ENCODE measurements around the gene GLDN.

The GLDN gene

DNA sequence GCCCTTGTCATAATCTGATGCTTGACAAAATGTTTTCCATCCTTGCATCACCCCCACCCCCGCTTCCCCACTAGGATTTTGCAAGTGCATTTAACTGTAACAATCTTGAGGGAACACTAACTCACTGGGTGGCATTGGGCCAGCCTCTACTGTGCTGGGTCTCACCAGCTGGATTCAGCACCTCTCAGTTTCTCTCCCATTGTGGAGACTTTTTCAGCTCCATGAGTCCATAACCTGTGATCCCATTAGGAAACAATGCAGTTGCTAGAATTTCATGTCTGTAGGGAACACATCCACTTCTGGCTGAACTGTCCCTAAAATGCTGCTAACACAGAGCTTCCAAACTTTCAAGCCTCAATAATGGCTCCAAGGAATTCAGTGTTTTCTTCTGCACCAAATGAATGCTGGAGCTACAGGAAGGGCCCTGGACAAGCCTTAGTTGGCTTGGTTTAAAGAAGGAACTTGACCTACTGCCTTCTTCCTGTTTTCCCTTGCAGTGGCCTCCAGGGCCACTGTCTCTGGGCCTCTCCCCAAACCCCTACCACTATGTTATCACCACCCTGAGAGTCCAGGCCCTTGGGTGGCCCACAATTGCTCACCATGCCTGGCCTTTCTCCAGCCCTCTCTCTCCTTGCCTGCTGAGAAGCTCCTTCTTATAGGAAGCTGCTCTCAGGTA lies 18.7 kb upstream of the GLDN start:
- no peak for DNase-seq (ENCODE audit: low read depth)

- DNase-seq (ENCODE audit: low read depth), result no peak
These were observed 17.7 kb upstream of the GLDN start for GRCh38 chr15:51323749-51324148.

GRCh38 chr15:51325167-51325566 lies 16.3 kb upstream of the GLDN start:
- no peak for DNase-seq (ENCODE audit: low read depth)

GRCh38 chr15:51327081-51327480 lies 14.4 kb upstream of the GLDN start:
- DNase-seq (ENCODE audit: low read depth), result no peak

DNA sequence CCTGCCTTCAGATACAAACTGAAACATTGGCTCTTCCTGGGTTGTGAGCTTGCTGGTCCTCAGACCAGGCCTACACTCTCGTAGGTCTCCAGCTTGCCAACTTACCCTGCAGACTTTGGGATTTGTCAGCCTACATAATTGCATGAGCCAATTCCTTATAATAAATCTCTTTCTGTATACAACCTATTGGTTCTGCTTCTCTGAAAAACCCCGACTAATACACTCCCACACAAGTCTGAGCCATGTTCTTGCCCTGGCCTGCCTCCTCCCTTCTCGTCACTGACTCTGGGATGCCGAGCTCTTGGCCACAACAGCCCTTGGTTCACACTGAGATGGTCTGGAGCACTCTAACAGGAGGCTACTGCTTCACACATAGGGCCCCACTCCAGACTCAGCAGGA lies 12.5 kb upstream of the GLDN start:
- DNase-seq (ENCODE audit: low read depth), result no peak

GRCh38 chr15:51331141-51331540 lies 10.3 kb upstream of the GLDN start:
- DNase-seq (ENCODE audit: low read depth), result no peak

- no peak for DNase-seq (ENCODE audit: low read depth)
These were observed 9.0 kb upstream of the GLDN start for GRCh38 chr15:51332206-51333147.

DNA sequence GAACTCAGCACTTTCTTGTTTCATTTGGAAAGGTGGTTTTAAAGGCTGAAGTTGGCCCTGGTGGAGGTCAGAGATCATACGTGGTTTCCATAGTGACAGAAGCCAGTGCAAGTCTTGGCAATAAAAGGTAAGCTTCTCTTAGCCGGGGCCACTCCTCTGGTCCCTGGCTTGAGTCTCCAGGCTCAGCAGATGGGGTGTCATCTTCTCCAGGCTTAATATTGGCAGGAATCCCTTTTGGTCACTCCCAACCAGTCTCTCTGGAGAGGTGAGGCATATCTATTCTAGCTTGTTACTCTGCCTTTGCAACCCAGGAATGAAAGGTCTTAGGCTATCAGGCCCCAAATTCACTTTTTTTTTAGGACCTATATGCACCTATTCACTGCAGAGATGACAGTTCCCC lies 7.9 kb upstream of the GLDN start:
- DNase-seq (ENCODE audit: low read depth), result no peak

DNA sequence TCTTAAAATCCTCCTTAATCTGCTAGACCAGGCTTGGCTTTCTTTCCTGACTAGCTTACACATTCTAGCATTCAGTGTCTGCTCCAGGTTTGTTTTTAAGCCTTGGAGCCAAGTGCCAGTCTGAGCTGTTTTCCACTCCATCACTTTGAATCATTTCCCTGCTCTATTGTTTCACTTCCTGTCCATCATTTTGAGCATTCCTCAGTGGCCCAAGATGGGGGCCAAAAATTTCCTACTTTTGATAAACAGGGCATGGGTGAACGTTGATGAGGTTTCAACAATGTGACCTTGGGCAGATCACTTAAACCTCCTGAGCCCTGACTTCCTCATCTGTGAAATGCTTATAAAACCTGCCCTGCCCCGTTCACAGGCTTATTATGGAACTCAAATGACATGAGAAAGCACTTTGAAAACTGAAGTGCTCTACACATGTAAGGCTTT lies 7.4 kb upstream of the GLDN start:
- no peak for DNase-seq (ENCODE audit: low read depth)

DNA sequence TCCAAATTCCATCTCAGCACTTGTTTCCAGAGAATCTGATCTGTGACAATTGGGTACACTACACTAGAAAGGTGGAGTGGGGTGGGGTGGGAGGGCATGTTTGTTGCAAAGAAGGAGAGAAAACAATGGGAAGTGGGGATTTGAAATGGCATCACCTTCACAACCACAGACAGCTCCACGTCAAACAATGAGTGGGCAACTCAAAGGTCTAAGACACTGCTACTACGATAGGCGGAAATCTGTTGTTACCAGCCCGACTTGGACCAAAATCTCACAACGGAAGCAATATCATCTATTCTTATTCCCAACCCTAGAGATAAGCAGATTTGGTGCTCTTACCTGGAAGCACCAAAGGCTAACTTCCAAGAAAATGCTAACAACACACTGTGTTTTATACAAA lies 6.4 kb upstream of the GLDN start:
- no peak for DNase-seq (ENCODE audit: low read depth)

DNA sequence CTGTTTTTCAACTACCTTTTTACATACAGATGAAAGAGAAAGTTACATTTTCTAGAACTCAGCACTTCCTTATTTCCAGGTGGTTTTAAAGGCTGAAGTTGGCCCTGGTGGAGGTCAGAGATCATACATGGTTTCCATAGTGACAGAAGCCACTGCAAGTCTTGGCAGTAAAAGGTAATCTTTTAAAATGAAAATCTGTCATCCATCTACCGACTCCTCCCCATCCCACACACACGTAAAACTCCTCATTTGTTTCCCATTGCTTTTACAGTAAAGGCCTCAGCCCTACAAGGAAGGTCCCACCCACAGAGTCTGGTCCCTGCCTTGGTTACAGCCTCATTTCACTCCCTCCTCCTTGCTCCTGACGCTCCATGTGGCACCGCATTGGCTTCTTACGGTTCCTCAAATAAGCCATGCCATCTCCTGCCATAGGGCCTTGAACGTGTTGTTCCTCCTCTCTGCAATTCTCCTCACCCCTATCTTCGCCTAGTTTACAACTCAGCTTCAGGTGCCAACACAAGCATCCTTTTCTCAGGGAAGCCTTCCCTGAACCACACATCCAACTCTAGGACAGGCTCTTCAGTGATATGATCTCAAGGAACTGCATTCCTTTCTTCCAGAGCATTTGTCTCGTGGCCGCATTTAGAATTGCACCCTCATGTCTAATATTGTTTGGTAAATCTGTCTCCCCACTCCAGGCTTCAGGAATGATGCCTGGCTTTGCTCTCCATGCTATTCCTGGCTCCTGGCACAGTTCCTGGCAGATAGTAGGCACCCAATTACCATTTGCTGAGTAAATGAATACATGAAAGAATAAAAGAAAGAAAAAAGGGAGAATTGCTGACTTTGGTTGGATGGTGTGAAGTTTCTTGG lies 5.7 kb upstream of the GLDN start:
- no peak for DNase-seq (ENCODE audit: low read depth)

GRCh38 chr15:51338496-51338895 lies 3.0 kb upstream of the GLDN start, which contains the start of gene CYP19A1:
CYP19A1 (minus strand) TSS chr15:51338596; CDS start chr15:51242912, 95,684 bp downstream.
- DNase-seq (ENCODE audit: low read depth), result no peak

DNA sequence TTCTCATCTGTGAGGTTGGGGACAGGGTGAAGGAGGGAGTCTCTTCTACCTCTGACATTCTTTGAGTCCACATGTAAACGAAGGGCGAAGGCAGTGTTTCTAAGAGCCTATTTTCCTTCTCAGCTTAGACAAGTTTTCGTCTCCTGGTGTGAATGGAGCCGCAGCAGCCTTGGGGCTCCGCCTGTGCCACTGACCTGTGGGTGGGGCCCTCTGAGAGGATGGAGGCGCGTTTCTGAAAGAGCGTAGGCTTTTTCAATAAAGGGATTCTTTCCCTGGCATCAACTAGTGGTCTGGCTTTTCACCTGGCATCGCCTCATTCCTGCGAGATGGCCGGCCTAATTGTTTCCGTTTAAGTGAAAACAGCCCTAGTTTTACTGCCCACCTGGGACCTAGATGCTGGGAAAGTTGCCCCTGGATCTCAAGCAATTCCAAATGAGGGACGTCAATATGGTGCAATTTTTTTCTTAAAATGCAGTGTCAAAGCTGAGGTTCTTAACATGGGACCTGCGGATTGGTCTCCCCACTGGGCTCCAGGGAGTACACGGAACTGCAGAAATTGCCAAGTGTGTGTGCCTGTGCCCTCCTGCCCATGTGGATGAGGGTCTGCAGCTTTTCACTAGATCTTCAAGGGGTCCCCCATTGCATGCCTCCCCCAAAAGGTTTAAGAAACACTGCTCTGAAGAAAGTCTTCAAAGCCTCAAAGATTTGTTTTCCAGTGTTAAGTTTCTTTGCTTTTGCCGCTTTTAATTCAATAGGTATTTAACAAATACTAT lies 958 bp downstream of the GLDN start:
- DNase-seq (ENCODE audit: low read depth), result no peak

- no peak for DNase-seq (ENCODE audit: low read depth)
These were observed 2.0 kb downstream of the GLDN start for GRCh38 chr15:51343466-51343865.

DNA sequence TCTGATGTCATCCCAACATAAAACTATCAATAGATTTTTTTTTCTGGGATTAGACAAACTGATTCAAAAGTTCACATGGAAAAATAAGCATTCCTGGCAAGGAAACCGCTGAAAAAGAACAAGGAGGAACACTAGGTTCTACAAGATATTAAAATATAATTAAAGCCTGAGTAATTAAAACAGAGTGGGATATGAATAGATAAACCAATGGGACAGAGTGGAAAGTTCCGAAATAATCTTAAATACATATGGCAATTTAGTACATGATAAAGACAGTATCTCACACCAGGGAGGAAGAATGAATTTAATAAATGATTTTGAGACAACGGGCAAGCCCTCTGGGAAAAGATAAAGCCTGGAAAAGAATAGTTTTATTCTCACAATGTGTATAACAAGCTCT lies 4.7 kb downstream of the GLDN start:
- no peak for DNase-seq (ENCODE audit: low read depth)

- no peak for DNase-seq (ENCODE audit: low read depth)
These were observed 7.2 kb downstream of the GLDN start for GRCh38 chr15:51348688-51349087.

DNA sequence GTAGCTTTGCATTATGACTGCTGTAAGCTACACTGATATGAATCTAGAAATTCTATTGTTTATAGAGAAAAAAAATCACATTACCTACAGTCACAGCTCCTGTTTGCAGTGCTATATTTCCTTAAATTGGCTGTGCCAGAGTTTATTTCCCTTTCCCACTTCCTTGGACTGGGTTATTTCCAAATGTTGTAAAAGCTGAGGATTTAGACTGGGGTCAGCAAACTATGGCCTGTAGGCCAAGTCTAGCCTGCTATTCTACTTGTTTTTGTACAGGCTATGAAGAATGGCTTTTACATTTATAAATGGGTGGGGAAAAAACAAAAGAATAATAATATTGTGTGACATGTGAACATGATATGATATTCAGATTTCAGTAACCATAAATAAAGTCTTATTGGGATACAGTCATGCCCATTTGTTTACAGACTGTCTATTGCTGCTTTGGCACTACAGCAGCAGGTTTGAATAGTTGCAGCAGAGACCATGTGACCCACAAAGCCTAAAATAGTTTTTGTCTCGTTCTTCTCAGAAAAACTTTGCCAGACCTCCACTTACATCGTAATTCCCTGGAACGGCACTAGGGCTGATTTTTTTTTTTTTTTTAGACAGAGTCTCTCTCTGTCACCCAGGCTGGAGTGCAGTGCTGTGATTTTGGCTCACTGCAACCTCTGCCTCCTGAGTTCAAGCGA lies 7.8 kb downstream of the GLDN start:
- no peak for DNase-seq (ENCODE audit: low read depth)

DNA sequence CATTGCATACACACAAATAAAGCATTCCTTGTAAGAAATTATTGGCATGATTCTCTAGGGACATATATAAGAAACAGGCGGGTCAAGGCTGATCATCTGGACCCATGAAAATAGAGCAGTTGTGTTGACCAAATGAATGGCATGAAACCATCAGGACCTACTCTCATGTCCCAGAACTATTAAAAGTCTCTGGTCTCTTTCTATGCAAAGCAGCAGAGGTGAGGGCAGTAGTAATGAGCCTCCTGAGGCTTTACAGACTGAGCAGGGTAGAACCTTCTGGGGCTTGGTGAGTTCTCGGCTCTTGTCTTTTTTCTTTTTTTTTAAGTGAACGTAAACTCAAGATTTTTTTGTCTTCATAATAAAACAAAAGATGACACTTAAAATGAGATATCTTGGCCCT lies 9.3 kb downstream of the GLDN start:
- DNase-seq (ENCODE audit: low read depth), result no peak

GRCh38 chr15:51353976-51354375 lies 12.5 kb downstream of the GLDN start:
- DNase-seq (ENCODE audit: low read depth), result no peak

GRCh38 chr15:51355096-51355495 lies 13.6 kb downstream of the GLDN start:
- no peak for DNase-seq (ENCODE audit: low read depth)

DNA sequence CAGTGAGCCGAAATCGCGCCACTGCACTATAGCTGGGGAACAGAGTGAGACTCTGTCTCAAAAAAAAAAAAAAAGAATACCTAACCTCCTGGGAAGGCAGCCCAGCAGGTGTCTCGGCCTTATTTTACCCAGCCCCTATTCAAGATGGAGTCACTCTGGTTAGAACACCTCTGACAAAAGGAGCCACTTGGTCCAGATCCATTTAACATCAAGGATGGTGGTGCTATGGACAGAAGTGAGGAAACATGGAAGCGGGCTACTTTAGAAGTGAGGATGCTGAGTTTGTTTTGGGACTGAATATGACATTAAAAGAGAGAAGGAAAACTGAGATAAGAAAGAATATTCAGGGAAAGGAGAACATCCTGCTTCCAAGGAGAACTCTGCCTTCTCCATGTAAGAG lies 14.7 kb downstream of the GLDN start:
- no peak for DNase-seq (ENCODE audit: low read depth)
